Liver (tissue), 3 donors: ENCODE data around the gene MON1B.

Source experiments
- EGR1 ChIP-seq, 2 donors: IDR thresholded peaks; 2 replicates each; pipeline ENCODE4 v1.6.1; 2016 to 2018; ENCODE audit warnings: antibody characterized with exemption in 2 of 2, low read depth in 2 of 2
- JUND ChIP-seq, 2 donors: IDR thresholded peaks; 2 replicates each; pipeline ENCODE4 v1.6.1; 2016; ENCODE audit warnings: antibody characterized with exemption in 2 of 2
- RAD21 ChIP-seq, 2 donors: IDR thresholded peaks; 2 replicates each; pipeline ENCODE4 v1.6.1; 2016; ENCODE audit warnings: antibody characterized with exemption in 2 of 2, mild to moderate bottlenecking in 2 of 2
- REST ChIP-seq: IDR thresholded peaks from 2 replicates; pipeline ENCODE4 v1.6.1; 2016; ENCODE audit warnings: antibody characterized with exemption, mild to moderate bottlenecking
- RXRA ChIP-seq, 2 donors: IDR thresholded peaks; 2 replicates each; pipeline ENCODE4 v1.6.1; 2017 to 2018; ENCODE audit warnings: antibody characterized with exemption in 2 of 2, mild to moderate bottlenecking in 1 of 2
- YY1 ChIP-seq: IDR thresholded peaks from 2 replicates; pipeline ENCODE4 v1.6.1; 2016; ENCODE audit warnings: antibody characterized with exemption, mild to moderate bottlenecking
- TF ChIP-seq, protein P1 (sequence below): fragments of 150-350 bp; IDR thresholded peaks from 2 replicates; pipeline ENCODE4 v1.5.1; 2017; ENCODE audit warnings: improper control_type of control experiment, low read depth, low read length; ENCODE audit not compliant: missing input control
- TF ChIP-seq, protein P2 (sequence below): IDR thresholded peaks from 2 replicates; pipeline ENCODE4 v1.6.1; 2016; ENCODE audit warnings: antibody characterized with exemption
- TF ChIP-seq, protein P3 (sequence below): IDR thresholded peaks from 2 replicates; pipeline ENCODE4 v1.6.1; 2016; ENCODE audit warnings: antibody characterized with exemption
- donor health status: healthy.
- donor health status: healthy.

GRCh38 chr16:77197747-77198146 lies 6.8 kb downstream of the MON1B start:
- TF ChIP-seq, protein P1, sequence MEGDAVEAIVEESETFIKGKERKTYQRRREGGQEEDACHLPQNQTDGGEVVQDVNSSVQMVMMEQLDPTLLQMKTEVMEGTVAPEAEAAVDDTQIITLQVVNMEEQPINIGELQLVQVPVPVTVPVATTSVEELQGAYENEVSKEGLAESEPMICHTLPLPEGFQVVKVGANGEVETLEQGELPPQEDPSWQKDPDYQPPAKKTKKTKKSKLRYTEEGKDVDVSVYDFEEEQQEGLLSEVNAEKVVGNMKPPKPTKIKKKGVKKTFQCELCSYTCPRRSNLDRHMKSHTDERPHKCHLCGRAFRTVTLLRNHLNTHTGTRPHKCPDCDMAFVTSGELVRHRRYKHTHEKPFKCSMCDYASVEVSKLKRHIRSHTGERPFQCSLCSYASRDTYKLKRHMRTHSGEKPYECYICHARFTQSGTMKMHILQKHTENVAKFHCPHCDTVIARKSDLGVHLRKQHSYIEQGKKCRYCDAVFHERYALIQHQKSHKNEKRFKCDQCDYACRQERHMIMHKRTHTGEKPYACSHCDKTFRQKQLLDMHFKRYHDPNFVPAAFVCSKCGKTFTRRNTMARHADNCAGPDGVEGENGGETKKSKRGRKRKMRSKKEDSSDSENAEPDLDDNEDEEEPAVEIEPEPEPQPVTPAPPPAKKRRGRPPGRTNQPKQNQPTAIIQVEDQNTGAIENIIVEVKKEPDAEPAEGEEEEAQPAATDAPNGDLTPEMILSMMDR, result no peak
- TF ChIP-seq RAD21 (IDR thresholded peaks at IDR 0.05) (no peak), REST (no peak), RXRA (IDR thresholded peaks at IDR 0.05) (no peak), YY1 (no peak), EGR1 (IDR thresholded peaks at IDR 0.05; ENCODE audit: low read depth in 2 of 2) (no peak), JUND (IDR thresholded peaks at IDR 0.05) (no peak)
- TF ChIP-seq, protein P2, sequence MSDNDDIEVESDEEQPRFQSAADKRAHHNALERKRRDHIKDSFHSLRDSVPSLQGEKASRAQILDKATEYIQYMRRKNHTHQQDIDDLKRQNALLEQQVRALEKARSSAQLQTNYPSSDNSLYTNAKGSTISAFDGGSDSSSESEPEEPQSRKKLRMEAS, result no peak
- TF ChIP-seq, protein P3, sequence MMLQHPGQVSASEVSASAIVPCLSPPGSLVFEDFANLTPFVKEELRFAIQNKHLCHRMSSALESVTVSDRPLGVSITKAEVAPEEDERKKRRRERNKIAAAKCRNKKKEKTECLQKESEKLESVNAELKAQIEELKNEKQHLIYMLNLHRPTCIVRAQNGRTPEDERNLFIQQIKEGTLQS, result no peak
